ENCODE measurements around the gene PTPRA. TPM values are rescaled to one million over a fixed set of nuclear protein-coding genes. Genes with fewer than 3 reads are reported as not detected.

The PTPRA gene
- total and polyA plus RNA-seq, 2 donors from 2014 or later: 33.1 to 70.3 TPM

GRCh38 chr20:3077618-3078134 lies 204.4 kb downstream of the PTPRA start:
- Histone ChIP-seq H3K4me3 (ENCODE audit: low read length in 3 of 3) (no peak overlapping the region), H3K9ac (ENCODE audit: low read length in 3 of 3) (no peak overlapping the region), H3K36me3 (ENCODE audit: control insufficient read depth in 2 of 3, insufficient read depth in 3 of 3, low read length in 3 of 3) (no peaks in the 10 kb centered on the region), H3K4me1 (ENCODE audit: control insufficient read depth in 2 of 3, insufficient read depth in 2 of 3, low read depth in 1 of 3, low read length in 3 of 3) (peaks cover 0 to 6% (median 4%) of the 10 kb centered on the region in 3 donors), H3K9me3 (ENCODE audit: control insufficient read depth in 2 of 3, insufficient read depth in 1 of 3, low read length in 3 of 3) (no peaks in the 10 kb centered on the region), H3K27me3 (ENCODE audit: control insufficient read depth, insufficient read depth, low read length) (peaks cover 12% of the 10 kb centered on the region), H3K27ac (ENCODE audit: low read depth in 2 of 2, low read length in 2 of 2) (no peak overlapping the region)
- DNase-seq (no peak), FAIRE-seq (no peak)
- TF ChIP-seq, protein P1, sequence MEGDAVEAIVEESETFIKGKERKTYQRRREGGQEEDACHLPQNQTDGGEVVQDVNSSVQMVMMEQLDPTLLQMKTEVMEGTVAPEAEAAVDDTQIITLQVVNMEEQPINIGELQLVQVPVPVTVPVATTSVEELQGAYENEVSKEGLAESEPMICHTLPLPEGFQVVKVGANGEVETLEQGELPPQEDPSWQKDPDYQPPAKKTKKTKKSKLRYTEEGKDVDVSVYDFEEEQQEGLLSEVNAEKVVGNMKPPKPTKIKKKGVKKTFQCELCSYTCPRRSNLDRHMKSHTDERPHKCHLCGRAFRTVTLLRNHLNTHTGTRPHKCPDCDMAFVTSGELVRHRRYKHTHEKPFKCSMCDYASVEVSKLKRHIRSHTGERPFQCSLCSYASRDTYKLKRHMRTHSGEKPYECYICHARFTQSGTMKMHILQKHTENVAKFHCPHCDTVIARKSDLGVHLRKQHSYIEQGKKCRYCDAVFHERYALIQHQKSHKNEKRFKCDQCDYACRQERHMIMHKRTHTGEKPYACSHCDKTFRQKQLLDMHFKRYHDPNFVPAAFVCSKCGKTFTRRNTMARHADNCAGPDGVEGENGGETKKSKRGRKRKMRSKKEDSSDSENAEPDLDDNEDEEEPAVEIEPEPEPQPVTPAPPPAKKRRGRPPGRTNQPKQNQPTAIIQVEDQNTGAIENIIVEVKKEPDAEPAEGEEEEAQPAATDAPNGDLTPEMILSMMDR (IDR thresholded peaks at IDR 0.05; ENCODE audit: borderline replicate concordance, extremely low read depth, insufficient read depth): no peak
- intact Hi-C loops (cut with DNase I): no loop called here

GRCh38 chr20:3080939-3081388 lies 207.7 kb downstream of the PTPRA start:
- Histone ChIP-seq H3K4me1 (ENCODE audit: control insufficient read depth in 2 of 3, insufficient read depth in 2 of 3, low read depth in 1 of 3, low read length in 3 of 3) (peaks cover 0 to 7% (median 6%) of the 10 kb centered on the region in 3 donors), H3K9me3 (ENCODE audit: control insufficient read depth in 2 of 3, insufficient read depth in 1 of 3, low read length in 3 of 3) (no peaks in the 10 kb centered on the region), H3K27me3 (ENCODE audit: control insufficient read depth, insufficient read depth, low read length) (peaks cover 15% of the 10 kb centered on the region), H3K36me3 (ENCODE audit: control insufficient read depth in 2 of 3, insufficient read depth in 3 of 3, low read length in 3 of 3) (no peaks in the 10 kb centered on the region), H3K4me3 (ENCODE audit: low read length in 3 of 3) (no peak overlapping the region), H3K27ac (ENCODE audit: low read depth in 2 of 2, low read length in 2 of 2) (no peak overlapping the region), H3K9ac (ENCODE audit: low read length in 3 of 3) (no peak overlapping the region)
- intact Hi-C loops (cut with DNase I): no loop called here
- DNase-seq (no peak), FAIRE-seq (no peak)
- TF ChIP-seq, protein P1 (IDR thresholded peaks at IDR 0.05; ENCODE audit: borderline replicate concordance, extremely low read depth, insufficient read depth): no peak

- TF ChIP-seq, protein P1 (IDR thresholded peaks at IDR 0.05; ENCODE audit: borderline replicate concordance, extremely low read depth, insufficient read depth): no peak
- no peak overlapping the region for H3K27ac ChIP-seq (ENCODE audit: low read depth in 2 of 2, low read length in 2 of 2)
- FAIRE-seq (no peak), DNase-seq (no peak)
- intact Hi-C loops (cut with DNase I): no loop called here
- H3K9ac ChIP-seq (ENCODE audit: low read length in 3 of 3): no peak overlapping the region
- H3K36me3 ChIP-seq (ENCODE audit: control insufficient read depth in 2 of 3, insufficient read depth in 3 of 3, low read length in 3 of 3): no peaks in the 10 kb centered on the region
- H3K27me3 ChIP-seq (ENCODE audit: control insufficient read depth, insufficient read depth, low read length): peaks cover 15% of the 10 kb centered on the region
- peaks cover 0 to 7% (median 6%) of the 10 kb centered on the region in 3 donors for H3K4me1 ChIP-seq (ENCODE audit: control insufficient read depth in 2 of 3, insufficient read depth in 2 of 3, low read depth in 1 of 3, low read length in 3 of 3)
- no peak overlapping the region for H3K4me3 ChIP-seq (ENCODE audit: low read length in 3 of 3)
- no peaks in the 10 kb centered on the region for H3K9me3 ChIP-seq (ENCODE audit: control insufficient read depth in 2 of 3, insufficient read depth in 1 of 3, low read length in 3 of 3)
Measured at GRCh38 chr20:3081641-3082040, 208.4 kb downstream of the PTPRA start.
